Right hindlimb (tissue), 1 donor: ENCODE measurements around the gene CCDC88B.
"Not testable (repeated sequence)": the region's sequence is repeated elsewhere in the genome, so short reads cannot be mapped to it uniquely, and the experiment has no call there.

Experiments
- DNase-seq: peaks from one replicate; pipeline ENCODE4 v3.0.0-alpha.2; 2018

The CCDC88B gene

DNA sequence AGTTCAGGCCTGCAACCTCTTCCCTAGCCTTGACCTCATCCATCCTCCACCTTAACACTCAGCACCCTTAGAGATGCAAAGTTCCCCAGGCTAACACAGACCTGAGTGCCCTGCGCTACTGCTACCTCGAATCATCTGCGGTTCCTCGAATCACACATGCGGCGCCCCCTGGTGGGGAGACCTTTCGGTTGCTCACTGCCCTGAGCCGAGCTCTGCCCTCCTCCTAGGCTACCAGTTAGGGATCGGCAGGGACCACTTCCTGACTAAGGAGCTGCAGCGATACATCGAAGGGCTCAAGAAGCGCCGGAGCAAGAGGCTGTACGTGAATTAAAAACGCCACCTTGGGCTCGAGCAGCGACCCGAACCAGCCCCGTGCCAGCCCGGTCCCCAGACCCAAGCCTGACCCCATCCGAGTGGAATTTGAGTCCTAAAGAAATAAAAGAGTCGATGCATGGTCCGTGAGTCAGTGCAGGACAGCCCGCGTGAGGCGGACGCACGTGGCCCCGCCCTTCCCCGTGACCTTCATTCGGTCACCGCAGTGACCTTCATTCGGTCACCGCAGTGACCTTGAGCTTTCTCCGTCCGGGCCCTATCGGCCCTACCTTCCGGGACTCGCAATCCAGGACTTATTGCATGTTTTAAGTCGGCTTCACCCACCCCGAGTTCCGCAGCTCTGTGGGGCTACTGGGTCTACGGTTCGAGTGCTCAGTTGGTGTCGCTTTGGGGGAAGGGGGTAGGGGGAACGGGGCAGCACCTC lies 35.5 kb upstream of the CCDC88B start:
- peak; percentile 89 for DNase-seq

DNA sequence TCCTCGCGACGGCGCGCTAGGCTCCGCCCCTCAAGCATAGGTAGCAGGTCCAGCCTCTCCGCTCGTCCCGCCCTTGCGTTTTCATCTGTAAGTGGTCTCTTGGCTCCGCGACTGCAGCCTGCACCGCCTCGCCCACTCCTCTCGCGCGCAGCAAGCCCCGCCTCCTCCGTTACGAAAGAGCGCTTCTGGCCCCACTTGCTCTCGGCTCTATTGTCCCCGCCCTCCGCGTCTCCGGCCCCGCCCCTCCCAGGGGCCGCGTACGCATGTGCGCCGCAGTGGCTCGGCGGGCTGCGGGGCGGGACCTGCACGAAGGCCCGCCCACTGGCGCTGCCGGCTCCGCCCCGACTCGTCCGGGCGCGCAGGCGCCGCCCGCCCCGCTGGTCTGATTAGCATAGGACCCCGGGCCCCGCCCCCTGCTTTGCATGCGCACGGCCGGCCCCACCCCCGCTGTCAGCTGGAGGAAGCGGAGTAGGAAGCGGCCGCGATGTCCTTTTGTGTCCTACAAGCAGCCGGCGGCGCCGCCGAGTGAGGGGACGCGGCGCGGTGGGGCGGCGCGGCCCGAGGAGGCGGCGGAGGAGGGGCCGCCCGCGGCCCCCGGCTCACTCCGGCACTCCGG lies 34.8 kb upstream of the CCDC88B start, which contains the start of gene ESRRA:
Gene ESRRA (plus strand): TSS at position 450 of the 616 bp plus-strand sequence. CDS start 1,656 bp downstream, outside the sequence.
- peak; percentile 99 for DNase-seq

GRCh38 chr11:64305691-64306562 lies 34.1 kb upstream of the CCDC88B start:
- peak; percentile 74 for DNase-seq

GRCh38 chr11:64306563-64306875 lies 33.5 kb upstream of the CCDC88B start:
- no peak for DNase-seq

- no peak for DNase-seq
Observed at GRCh38 chr11:64306876-64307622, 33.0 kb upstream of the CCDC88B start.

- not testable (repeated sequence) for DNase-seq
Observed at GRCh38 chr11:64307795-64308194, 32.2 kb upstream of the CCDC88B start.

DNA sequence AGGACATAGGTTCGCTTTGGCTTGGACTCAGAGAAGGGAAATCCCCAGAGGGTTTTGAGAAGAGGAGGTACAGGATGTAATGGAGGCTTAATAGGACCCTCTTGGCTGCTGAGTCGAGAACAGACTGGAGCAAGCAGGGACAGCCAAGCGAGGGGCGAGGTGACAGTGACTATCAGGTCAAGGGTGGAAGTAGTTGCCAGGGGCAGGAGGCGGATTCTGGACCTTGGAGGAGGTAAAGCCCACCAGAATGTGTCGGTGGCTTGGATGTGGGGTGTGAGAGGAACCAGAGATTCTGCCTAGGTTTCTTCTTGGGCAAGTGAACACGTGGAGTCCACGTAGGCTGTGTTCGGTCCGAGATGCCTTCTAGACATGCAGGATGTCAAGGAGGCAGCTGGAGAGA lies 27.1 kb upstream of the CCDC88B start:
- DNase-seq: no peak

GRCh38 chr11:64313491-64314145 lies 26.4 kb upstream of the CCDC88B start:
- no peak for DNase-seq

DNA sequence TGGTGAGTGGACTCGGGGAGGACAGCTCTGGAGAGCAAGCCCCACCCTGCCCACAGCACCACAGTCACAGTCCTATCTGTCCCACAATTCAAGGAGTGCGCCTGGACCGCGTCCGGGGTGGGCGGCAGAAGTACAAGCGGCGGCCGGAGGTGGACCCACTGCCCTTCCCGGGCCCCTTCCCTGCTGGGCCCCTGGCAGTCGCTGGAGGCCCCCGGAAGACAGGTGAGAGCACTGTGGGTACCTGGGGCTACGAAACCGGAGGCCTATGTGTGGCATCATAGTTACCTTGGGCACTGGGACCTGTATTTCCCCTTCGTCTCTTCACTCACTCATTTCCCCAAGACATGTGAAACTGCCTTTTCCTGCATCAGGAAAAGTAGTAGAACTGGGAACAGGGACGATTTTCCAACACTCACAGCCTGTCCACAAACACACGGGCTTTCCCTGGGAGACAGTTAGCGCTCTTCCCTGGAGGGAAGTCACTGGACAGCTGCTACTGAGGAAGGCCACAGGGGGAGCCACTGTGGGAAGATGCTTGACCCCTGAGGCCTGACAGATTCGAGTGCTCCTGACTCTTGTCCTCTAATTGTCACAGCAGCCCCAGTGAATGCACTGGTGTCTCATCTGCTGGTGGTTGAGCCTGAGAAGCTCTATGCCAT lies 25.7 kb upstream of the CCDC88B start:
- DNase-seq: no peak

DNA sequence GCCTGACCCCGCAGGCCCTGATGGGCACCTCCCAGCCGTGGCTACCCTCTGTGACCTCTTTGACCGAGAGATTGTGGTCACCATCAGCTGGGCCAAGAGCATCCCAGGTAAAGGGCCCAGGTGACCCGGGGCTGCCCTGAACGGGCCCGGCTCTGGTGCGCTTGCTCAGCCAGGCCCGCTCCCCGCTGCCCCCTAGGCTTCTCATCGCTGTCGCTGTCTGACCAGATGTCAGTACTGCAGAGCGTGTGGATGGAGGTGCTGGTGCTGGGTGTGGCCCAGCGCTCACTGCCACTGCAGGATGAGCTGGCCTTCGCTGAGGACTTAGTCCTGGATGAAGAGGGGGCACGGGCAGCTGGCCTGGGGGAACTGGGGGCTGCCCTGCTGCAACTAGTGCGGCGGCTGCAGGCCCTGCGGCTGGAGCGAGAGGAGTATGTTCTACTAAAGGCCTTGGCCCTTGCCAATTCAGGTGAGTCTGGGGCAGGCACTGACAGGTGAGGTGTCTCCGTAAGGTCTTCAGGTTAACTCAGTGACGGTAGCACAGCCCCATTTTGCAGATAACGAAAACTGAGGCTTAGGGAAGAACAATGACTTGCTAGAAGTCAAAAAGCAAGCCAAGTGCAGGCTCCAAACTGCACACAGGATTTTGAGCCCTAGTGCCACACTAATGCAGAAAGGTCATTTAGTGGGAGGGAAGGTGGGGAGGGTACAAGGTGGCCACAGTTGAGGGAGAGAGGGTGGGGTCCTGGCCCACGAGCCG lies 25.0 kb upstream of the CCDC88B start:
- DNase-seq: no peak

- DNase-seq: not testable (repeated sequence)
Observed at GRCh38 chr11:64315667-64316526, 24.1 kb upstream of the CCDC88B start.

GRCh38 chr11:64316672-64317324 lies 23.2 kb upstream of the CCDC88B start:
- DNase-seq: no peak

DNA sequence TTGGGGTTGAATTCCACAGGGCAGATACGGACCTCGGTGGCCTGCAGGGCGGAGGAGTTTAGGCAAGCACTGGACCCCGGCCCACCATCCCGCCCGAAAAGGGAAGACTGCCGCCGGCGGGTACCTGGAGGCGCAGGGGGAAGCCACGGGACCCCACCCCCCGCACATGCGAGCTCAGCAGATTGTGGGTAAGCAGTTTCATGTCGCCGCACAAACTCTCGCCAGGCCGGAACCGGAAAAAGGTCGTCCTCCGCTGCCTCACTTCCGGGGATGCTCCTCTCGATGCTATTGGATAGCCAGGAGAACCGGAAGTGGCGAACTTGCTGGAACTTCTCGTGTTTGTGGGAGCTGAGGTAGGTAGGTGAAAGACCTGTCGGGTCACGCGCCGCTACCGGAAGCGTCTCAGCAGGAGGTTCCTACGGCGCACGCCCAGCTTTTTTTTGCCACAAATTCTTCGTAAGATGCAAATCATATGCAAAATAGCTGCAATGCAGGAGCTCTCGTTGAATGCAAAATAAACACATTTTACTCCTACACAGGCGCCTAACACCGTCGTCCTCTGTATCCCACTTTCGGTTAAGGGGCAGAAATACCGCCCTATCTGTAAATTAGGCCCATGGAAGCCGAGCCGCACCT lies 22.6 kb upstream of the CCDC88B start, which contains the start of gene TRMT112:
Gene TRMT112 (minus strand): TSS at position 235 of the 636 bp plus-strand sequence. CDS start 33 bp downstream, at position 202.
- peak; percentile 97 for DNase-seq

- DNase-seq: peak; percentile 98
Observed at GRCh38 chr11:64317961-64318765, 21.8 kb upstream of the CCDC88B start, which contains the start of gene PRDX5. Gene PRDX5, plus strand, starts transcription at chr11:64318121. Its CDS starts 95 bp downstream, at chr11:64318216.

DNA sequence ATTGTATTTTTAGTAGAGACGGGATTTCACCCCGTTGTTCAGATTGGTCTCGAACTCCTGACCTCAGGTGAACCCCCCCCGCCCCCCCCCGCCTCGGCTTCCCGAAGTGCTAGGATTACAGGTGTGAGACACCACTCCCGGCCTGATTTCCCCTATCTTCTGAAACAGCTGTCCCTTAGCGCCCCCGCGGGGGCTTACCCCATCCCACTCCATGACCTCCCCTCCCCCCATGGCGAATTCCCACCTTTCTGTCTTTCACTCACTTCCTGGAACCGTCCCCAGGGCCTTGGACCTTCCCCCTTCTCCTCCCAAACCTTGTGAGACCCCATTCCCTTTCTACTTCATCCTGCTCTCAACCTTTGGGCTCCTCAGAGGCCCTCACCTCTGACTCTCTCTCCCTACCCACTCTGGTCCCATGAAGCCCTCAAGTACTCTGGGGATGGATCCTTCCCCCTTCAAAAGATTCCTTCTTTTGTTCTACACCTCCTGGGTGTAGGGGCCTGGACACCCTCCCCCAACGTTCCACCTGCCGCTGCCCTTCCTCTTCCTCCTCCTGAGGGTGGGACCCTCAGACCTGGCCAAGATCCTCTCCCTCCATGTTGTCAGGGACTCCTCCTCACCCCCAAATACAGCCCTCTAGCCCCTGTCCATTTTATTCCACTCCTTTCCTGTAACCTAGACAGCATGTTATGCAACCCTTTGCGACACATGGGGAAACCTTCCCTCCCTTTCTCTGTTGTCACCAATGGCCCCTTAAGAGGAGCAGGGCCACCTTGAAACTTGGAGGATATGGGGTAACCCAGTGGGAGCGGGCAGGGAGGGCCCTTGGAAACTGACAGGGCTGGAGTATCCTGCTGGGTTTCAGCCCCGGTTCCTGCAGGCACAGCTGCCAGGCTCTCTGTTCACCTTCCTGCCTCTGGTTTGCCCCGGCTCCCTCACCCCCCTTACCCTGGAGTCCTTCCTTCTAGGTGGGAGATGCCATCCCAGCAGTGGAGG lies 20.9 kb upstream of the CCDC88B start:
- no peak for DNase-seq

- no peak for DNase-seq
Observed at GRCh38 chr11:64320556-64320955, 19.4 kb upstream of the CCDC88B start.
